ENCODE measurements around the gene FGD6. TPM values are rescaled to one million over a fixed set of nuclear protein-coding genes. Genes with fewer than 3 reads are reported as not detected.

Gene FGD6
- total RNA-seq, 1 donor from 2014 or later, result 26.3 TPM

DNA sequence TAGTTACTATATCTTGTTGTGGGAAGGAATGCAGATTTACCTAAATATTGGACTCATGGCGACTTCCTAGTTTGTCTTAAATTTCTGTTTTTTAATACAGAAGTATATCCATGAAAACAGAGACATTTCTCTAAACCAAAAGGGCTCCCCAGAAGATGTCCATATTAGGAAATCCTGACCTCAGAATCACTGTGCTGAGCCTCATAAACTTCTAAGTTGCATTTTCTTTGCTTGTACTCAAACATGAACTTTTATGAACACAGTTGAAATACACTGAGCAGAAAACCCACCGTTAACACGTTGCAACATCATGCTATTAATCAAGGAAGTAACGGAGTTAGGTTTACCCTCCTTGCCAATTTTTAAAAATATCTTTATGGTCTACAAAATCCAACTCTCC lies 100.9 kb downstream of the FGD6 start:
- peaks cover 11% of the 10 kb centered on the region for H3K36me3 ChIP-seq
- intact Hi-C loops (cut with micrococcal nuclease), result loop anchor here (5.0 kb wide), 3 partner anchors 101 to 416 kb away; partner anchors contain the start of genes FGD6 and VEZT
- no peaks in the 10 kb centered on the region for H3K27me3 ChIP-seq (ENCODE audit: low read depth)
- H3K4me1 ChIP-seq, result peaks cover 28% of the 10 kb centered on the region
- H3K4me3 ChIP-seq, result no peak overlapping the region
- no peak overlapping the region for H3K27ac ChIP-seq (replicated peaks)
- TF ChIP-seq, protein P1, sequence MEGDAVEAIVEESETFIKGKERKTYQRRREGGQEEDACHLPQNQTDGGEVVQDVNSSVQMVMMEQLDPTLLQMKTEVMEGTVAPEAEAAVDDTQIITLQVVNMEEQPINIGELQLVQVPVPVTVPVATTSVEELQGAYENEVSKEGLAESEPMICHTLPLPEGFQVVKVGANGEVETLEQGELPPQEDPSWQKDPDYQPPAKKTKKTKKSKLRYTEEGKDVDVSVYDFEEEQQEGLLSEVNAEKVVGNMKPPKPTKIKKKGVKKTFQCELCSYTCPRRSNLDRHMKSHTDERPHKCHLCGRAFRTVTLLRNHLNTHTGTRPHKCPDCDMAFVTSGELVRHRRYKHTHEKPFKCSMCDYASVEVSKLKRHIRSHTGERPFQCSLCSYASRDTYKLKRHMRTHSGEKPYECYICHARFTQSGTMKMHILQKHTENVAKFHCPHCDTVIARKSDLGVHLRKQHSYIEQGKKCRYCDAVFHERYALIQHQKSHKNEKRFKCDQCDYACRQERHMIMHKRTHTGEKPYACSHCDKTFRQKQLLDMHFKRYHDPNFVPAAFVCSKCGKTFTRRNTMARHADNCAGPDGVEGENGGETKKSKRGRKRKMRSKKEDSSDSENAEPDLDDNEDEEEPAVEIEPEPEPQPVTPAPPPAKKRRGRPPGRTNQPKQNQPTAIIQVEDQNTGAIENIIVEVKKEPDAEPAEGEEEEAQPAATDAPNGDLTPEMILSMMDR (IDR thresholded peaks at IDR 0.05; ENCODE audit: borderline replicate concordance), result no peak
- no peak for DNase-seq
- no peaks in the 10 kb centered on the region for H3K9me3 ChIP-seq (replicated peaks)

GRCh38 chr12:95115641-95116040 lies 101.6 kb downstream of the FGD6 start:
- no peak overlapping the region for H3K27ac ChIP-seq (replicated peaks)
- intact Hi-C loops (cut with micrococcal nuclease), result loop anchor here (5.0 kb wide), 3 partner anchors 102 to 417 kb away; partner anchors contain the start of genes FGD6 and VEZT

GRCh38 chr12:95114766-95115405 lies 102.4 kb downstream of the FGD6 start:
- intact Hi-C loops (cut with micrococcal nuclease), result loop anchor here (5.0 kb wide), 3 partner anchors 102 to 417 kb away; partner anchors contain the start of genes FGD6 and VEZT
- H3K27ac ChIP-seq (replicated peaks), result no peak overlapping the region

More at GRCh38 chr12:95115641-95116040, 101.6 kb downstream of the FGD6 start:
- no peaks in the 10 kb centered on the region for H3K27me3 ChIP-seq (ENCODE audit: low read depth)
- TF ChIP-seq, protein P1 (IDR thresholded peaks at IDR 0.05; ENCODE audit: borderline replicate concordance), result no peak
- no peaks in the 10 kb centered on the region for H3K9me3 ChIP-seq (replicated peaks)
- no peak overlapping the region for H3K4me3 ChIP-seq
- peaks cover 11% of the 10 kb centered on the region for H3K36me3 ChIP-seq
- H3K4me1 ChIP-seq, result peaks cover 28% of the 10 kb centered on the region
- DNase-seq, result no peak

DNA sequence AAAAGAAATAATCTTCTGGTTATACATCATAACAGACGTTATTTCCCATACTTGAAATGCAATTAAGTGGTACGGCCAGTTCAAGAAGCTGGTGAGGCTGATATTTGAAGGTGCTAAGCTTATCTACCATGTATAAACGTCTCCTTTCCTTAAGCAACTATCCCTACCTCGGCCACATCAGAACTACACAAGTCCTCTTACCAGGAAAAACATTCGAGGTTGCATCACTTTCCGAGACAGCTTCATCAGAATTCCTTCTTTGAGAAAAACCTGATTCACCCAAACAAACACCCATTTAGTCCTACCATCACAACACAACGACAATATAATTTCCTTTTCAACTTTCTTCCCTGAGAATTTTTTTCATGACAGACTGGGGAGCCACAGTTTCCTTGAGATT lies 109.9 kb downstream of the FGD6 start:
- intact Hi-C loops (cut with micrococcal nuclease), result no loop called here
- H3K9me3 ChIP-seq (replicated peaks), result no peaks in the 10 kb centered on the region
- H3K27ac ChIP-seq (replicated peaks), result no peak overlapping the region
- H3K4me3 ChIP-seq, result no peak overlapping the region
- H3K27me3 ChIP-seq (ENCODE audit: low read depth), result no peaks in the 10 kb centered on the region
- DNase-seq, result no peak
- peaks cover 5% of the 10 kb centered on the region for H3K4me1 ChIP-seq
- TF ChIP-seq, protein P1 (IDR thresholded peaks at IDR 0.05; ENCODE audit: borderline replicate concordance), result no peak
- H3K36me3 ChIP-seq, result peaks cover 37% of the 10 kb centered on the region

More at GRCh38 chr12:95114766-95115405, 102.4 kb downstream of the FGD6 start:
- Histone ChIP-seq H3K9me3 (replicated peaks) (no peaks in the 10 kb centered on the region), H3K27me3 (ENCODE audit: low read depth) (no peaks in the 10 kb centered on the region), H3K4me1 (peaks cover 28% of the 10 kb centered on the region), H3K4me3 (no peak overlapping the region), H3K36me3 (peaks cover 11% of the 10 kb centered on the region)
- TF ChIP-seq, protein P1 (IDR thresholded peaks at IDR 0.05; ENCODE audit: borderline replicate concordance), result no peak
- no peak for DNase-seq

GRCh38 chr12:95105540-95105939 lies 111.7 kb downstream of the FGD6 start:
- Histone ChIP-seq H3K27me3 (ENCODE audit: low read depth) (no peaks in the 10 kb centered on the region), H3K27ac (replicated peaks) (no peak overlapping the region), H3K9me3 (replicated peaks) (no peaks in the 10 kb centered on the region), H3K36me3 (peaks cover 41% of the 10 kb centered on the region), H3K4me1 (peaks cover 7% of the 10 kb centered on the region), H3K4me3 (no peak overlapping the region)
- DNase-seq, result no peak
- intact Hi-C loops (cut with micrococcal nuclease), result no loop called here
- TF ChIP-seq, protein P1 (IDR thresholded peaks at IDR 0.05; ENCODE audit: borderline replicate concordance), result no peak

Data from left ventricle myocardium inferior (tissue), 1 donor.